Natural killer cell (primary cell): ENCODE measurements around the gene TTC28. TPM values are rescaled to one million over a fixed set of nuclear protein-coding genes. Genes with fewer than 3 reads are reported as not detected.

ENCODE experiments used
- ATAC-seq, 3 donors: fragments of 150-1000 bp in 2 of 3; fragments of 200-7000 bp in 1 of 3; cut with Tn5 transposase; 1 replicate in 1 of 3; 2 replicates in 2 of 3; pipeline ENCODE4 v1.10.0; 2021; ENCODE audit warnings: mild to moderate bottlenecking in 2 of 3, moderate library complexity in 2 of 3
- DNase-seq, 2 donors: peaks; one replicate each; pipeline versions ENCODE4 v3.0.0 to v3.0.0-alpha.2; 2013 to 2021; ENCODE audit warnings: mixed read lengths in 1 of 2
- H3K27ac ChIP-seq: one replicate; pipeline ENCODE4 v1.5.1; 2013; ENCODE audit warnings: mild to moderate bottlenecking, low read length
- H3K27me3 ChIP-seq: one replicate; pipeline ENCODE4 v1.6.1; 2013; ENCODE audit warnings: low read length; ENCODE audit not compliant: control insufficient read depth, insufficient read depth
- H3K36me3 ChIP-seq: one replicate; pipeline ENCODE4 v1.6.1; 2013; ENCODE audit warnings: low read length; ENCODE audit not compliant: control insufficient read depth, insufficient read depth
- H3K4me1 ChIP-seq: one replicate; pipeline ENCODE4 v1.6.1; 2013; ENCODE audit warnings: low read length; ENCODE audit not compliant: control insufficient read depth, insufficient read depth
- H3K4me3 ChIP-seq: one replicate; pipeline ENCODE4 v1.5.1; 2013; ENCODE audit warnings: low read length
- H3K9me3 ChIP-seq: one replicate; pipeline ENCODE4 v1.6.1; 2013; ENCODE audit warnings: low read length; ENCODE audit not compliant: control insufficient read depth, insufficient read depth
- H3K27ac Mint-ChIP-seq, 2 donors: one replicate each; pipeline ENCODE4 v1.8.0; 2022; ENCODE audit warnings: mild to moderate bottlenecking in 2 of 2, mixed read lengths in 2 of 2, moderate library complexity in 1 of 2
- H3K27me3 Mint-ChIP-seq, 2 donors: one replicate each; pipeline ENCODE4 v1.8.0; 2022; ENCODE audit warnings: low read depth in 2 of 2, mixed read lengths in 2 of 2
- H3K36me3 Mint-ChIP-seq: one replicate; pipeline ENCODE4 v1.8.0; 2022; ENCODE audit warnings: mixed read lengths
- H3K4me1 Mint-ChIP-seq, 2 donors: one replicate each; pipeline ENCODE4 v1.8.0; 2022; ENCODE audit warnings: mixed read lengths in 2 of 2
- H3K4me3 Mint-ChIP-seq: one replicate; pipeline ENCODE4 v1.8.0; 2022; ENCODE audit warnings: mild to moderate bottlenecking, moderate library complexity, mixed read lengths
- H3K9me3 Mint-ChIP-seq, 2 donors: one replicate each; pipeline ENCODE4 v1.8.0; 2022; ENCODE audit warnings: mixed read lengths in 2 of 2
- WGBS: methylation state at CpG from one replicate; pipeline ENCODE4 v1.1.7; 2013; ENCODE audit warnings: missing lambda C conversion rate; ENCODE audit not compliant: insufficient coverage; 5-methylcytosine and 5-hydroxymethylcytosine counted together
- intact Hi-C: fragments of 100-400 bp; cut with micrococcal nuclease; formaldehyde crosslinking; loops from one replicate; pipeline ENCODE4 v1.14.2; 2022
- total RNA-seq, 4 donors: library from RNA; stranded (reverse); fragments of 120-200 nt in 1 of 4; gene quantifications; one replicate each; pipeline versions ENCODE4 v1.2.3 to v1.2.4, GENCODE V29; 2013 to 2022
- TF ChIP-seq, protein P1 (sequence below): fragments of 200-600 bp; IDR thresholded peaks from one replicate; pipeline ENCODE4 v1.8.0; 2022; ENCODE audit warnings: antibody characterized with exemption

Gene TTC28
- total RNA-seq, 3 donors from 2014 or later (not counting 1 experiment from before 2014, with no cell fraction given) = 4.1 to 10.0 (median 8.6) TPM

DNA sequence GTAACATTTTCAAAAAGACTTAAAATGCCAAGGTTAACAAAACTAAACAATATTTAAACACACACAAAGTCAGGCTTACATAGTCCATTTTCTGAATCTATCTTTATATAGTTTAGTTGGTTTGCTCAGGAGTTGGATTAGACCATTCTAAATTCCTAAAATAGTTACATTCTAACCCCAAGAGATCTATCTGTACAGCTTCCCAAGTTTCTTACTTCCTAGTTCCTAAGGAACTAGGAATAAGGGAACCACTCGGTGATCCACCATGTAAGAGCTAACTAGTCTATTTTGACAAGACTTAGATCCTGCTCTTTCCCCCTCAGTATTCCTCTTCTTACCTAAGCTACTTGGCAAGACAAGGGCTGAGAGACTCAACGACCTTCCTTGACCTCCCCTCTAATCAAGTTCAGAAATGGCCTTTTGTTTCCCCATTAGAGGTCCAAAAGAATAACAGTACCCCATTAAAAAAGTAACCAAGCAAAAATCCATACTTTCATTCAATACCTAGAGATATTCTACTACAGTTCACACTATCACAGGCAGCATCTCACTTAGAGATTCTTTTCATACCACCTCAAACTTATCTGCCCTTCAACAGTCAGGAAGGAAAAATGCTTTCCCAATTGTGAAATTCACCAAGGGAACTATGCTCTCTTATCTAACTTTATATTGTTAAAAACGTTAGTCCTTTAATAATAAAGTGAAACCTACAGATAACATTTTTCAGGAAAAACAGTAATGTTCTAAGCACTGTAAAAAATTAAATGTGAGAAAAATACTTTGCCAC, 253.1 kb downstream of the TTC28 start:
- no peak for DNase-seq
- Histone ChIP-seq H3K27me3 (no peaks in the 10 kb centered on the region), H3K4me3 (no peak overlapping the region), H3K4me1 (no peaks in the 10 kb centered on the region), H3K36me3 (no peaks in the 10 kb centered on the region), H3K9me3 (no peaks in the 10 kb centered on the region), H3K27ac (no peak overlapping the region)
- H3K27me3 Mint-ChIP-seq = peaks cover 3 to 8% of the 10 kb centered on the region in 2 donors
- 76% methylated on average over 2 of the region's 3 CpGs for WGBS
- no peak for ATAC-seq
- H3K27ac Mint-ChIP-seq = no peak overlapping the region
- no peak overlapping the region for H3K4me3 Mint-ChIP-seq
- no peaks in the 10 kb centered on the region for H3K4me1 Mint-ChIP-seq
- no peaks in the 10 kb centered on the region for H3K9me3 Mint-ChIP-seq
- H3K36me3 Mint-ChIP-seq = no peaks in the 10 kb centered on the region
- TF ChIP-seq, protein P1, sequence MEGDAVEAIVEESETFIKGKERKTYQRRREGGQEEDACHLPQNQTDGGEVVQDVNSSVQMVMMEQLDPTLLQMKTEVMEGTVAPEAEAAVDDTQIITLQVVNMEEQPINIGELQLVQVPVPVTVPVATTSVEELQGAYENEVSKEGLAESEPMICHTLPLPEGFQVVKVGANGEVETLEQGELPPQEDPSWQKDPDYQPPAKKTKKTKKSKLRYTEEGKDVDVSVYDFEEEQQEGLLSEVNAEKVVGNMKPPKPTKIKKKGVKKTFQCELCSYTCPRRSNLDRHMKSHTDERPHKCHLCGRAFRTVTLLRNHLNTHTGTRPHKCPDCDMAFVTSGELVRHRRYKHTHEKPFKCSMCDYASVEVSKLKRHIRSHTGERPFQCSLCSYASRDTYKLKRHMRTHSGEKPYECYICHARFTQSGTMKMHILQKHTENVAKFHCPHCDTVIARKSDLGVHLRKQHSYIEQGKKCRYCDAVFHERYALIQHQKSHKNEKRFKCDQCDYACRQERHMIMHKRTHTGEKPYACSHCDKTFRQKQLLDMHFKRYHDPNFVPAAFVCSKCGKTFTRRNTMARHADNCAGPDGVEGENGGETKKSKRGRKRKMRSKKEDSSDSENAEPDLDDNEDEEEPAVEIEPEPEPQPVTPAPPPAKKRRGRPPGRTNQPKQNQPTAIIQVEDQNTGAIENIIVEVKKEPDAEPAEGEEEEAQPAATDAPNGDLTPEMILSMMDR = no peak
- intact Hi-C loops = no loop called here

DNA sequence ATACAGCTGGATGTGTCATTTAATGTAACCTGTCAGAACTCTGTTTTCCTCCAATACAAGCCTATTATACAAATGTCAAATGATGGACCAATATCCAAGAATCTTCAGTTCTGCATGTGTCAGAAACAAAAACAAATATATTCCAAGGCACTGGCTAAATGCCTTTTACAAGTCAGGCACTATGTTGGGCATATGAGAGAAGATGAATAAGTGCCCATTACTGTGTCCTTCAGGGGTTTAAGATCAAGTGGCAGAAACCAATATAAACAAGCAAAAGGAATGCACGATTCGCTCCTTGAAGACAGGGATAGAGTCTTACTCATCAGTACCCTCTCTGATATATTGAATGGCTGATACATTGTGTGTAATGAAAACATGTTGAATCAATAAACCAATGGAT, 254.4 kb downstream of the TTC28 start:
- Histone ChIP-seq H3K27me3 (no peaks in the 10 kb centered on the region), H3K36me3 (no peaks in the 10 kb centered on the region), H3K9me3 (no peaks in the 10 kb centered on the region), H3K4me3 (no peak overlapping the region), H3K4me1 (no peaks in the 10 kb centered on the region), H3K27ac (no peak overlapping the region)
- 93% methylated on average over 2 of the region's 2 CpGs for WGBS
- no peak overlapping the region for H3K27ac Mint-ChIP-seq
- H3K27me3 Mint-ChIP-seq = peaks cover 0 to 8% of the 10 kb centered on the region in 2 donors
- DNase-seq (no peak), ATAC-seq (no peak)
- H3K9me3 Mint-ChIP-seq = no peaks in the 10 kb centered on the region
- H3K4me1 Mint-ChIP-seq = no peaks in the 10 kb centered on the region
- no peak overlapping the region for H3K4me3 Mint-ChIP-seq
- H3K36me3 Mint-ChIP-seq = no peaks in the 10 kb centered on the region
- intact Hi-C loops = no loop called here
- TF ChIP-seq, protein P1 = no peak

DNA sequence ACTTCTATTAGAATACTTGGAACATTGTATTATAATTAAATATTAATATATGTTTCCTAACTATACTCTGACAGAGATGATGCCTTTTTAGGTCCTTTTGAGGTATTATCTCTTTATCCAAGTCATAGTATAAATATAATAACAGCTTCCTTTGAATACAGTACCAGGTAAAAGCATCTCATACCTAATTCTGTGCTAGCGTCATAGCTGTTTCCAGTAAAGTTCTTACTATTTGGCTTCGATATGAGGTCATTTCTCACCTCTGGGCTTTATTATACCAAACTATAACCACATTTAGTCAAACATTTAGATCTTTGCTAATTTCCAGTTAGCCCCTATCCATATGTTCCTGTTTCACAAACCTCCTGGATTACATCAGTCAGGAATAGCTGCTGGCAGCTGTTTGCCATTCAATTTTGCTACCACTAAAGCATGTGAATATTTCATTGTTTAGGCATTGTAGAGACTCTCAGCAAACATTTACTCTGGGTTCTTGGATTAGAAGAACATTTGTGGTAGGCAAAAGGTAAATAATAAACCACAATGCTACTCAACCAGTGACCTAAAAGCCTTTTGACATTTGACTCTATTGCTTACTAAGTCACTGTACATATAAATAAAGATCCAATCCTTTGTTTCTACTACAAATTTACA, 255.1 kb downstream of the TTC28 start:
- H3K27ac Mint-ChIP-seq = no peak overlapping the region
- H3K9me3 Mint-ChIP-seq = no peaks in the 10 kb centered on the region
- Histone ChIP-seq H3K4me3 (no peak overlapping the region), H3K36me3 (no peaks in the 10 kb centered on the region), H3K4me1 (no peaks in the 10 kb centered on the region), H3K9me3 (no peaks in the 10 kb centered on the region), H3K27ac (no peak overlapping the region), H3K27me3 (peaks cover 3% of the 10 kb centered on the region)
- no peaks in the 10 kb centered on the region for H3K36me3 Mint-ChIP-seq
- H3K4me3 Mint-ChIP-seq = no peak overlapping the region
- ATAC-seq = no peak
- no peaks in the 10 kb centered on the region for H3K4me1 Mint-ChIP-seq
- intact Hi-C loops = no loop called here
- DNase-seq = no peak
- H3K27me3 Mint-ChIP-seq = peaks cover 0 to 7% of the 10 kb centered on the region in 2 donors
- TF ChIP-seq, protein P1 = no peak
- WGBS = 91% methylated on average over 2 of the region's 2 CpGs
